K562 (cell line): ENCODE results near the gene CSRNP2. TPM values are rescaled to one million over a fixed set of nuclear protein-coding genes. Genes with fewer than 3 reads are reported as not detected.
A peak's percentile ranks its signal among the peaks of the same experiment; 100 is the strongest.

Experiments used
- DEAF1 ChIP-seq: fragments of 450-650 bp; formaldehyde crosslinking; IDR thresholded peaks from 2 replicates; pipeline ENCODE4 v1.4.0; 2020; ENCODE audit warnings: mild to moderate bottlenecking, moderate library complexity
- LCOR ChIP-seq: sonication (generic); formaldehyde crosslinking; IDR thresholded peaks from 2 replicates; pipeline ENCODE4 v1.8.0; 2022; ENCODE audit warnings: mild to moderate bottlenecking, missing genetic modification reagents
- MAX ChIP-seq: sonication (generic); formaldehyde crosslinking; IDR thresholded peaks from 2 replicates; pipeline ENCODE4 v1.9.0; 2022; ENCODE audit warnings: mild to moderate bottlenecking, missing genetic modification reagents
- MYC ChIP-seq, 2 experiments: fragments of 250-450 bp in 1 of 2; sonication (Bioruptor Pico) in 1 of 2; IDR thresholded peaks; 2 replicates each; pipeline versions ENCODE4 v1.5.1 to v1.6.1; 2012 to 2021; ENCODE audit warnings: low read depth in 2 of 2, borderline replicate concordance in 1 of 2, improper control_type of control experiment in 1 of 2, low read length in 1 of 2, mild to moderate bottlenecking in 1 of 2, moderate library complexity in 1 of 2
- NR2C1 ChIP-seq, 2 experiments: fragments of 450-650 bp; IDR thresholded peaks; 2 replicates each; pipeline ENCODE4 v1.6.1; 2017; ENCODE audit warnings: mild to moderate bottlenecking in 2 of 2, antibody characterized with exemption in 1 of 2, inconsistent platforms in 1 of 2, missing compliant biosample characterization in 1 of 2, missing genetic modification characterization in 1 of 2
- ZNF384 ChIP-seq: IDR thresholded peaks from 2 replicates; pipeline ENCODE4 v1.6.1; 2012; ENCODE audit warnings: low read depth, low read length, improper control_type of control experiment
- ZNF41 ChIP-seq: fragments of 250-450 bp; sonication (Bioruptor Pico); conservative IDR thresholded peaks from 2 replicates; pipeline ENCODE4 v1.4.0; 2020; ENCODE audit warnings: mild to moderate bottlenecking
- polyA plus RNA-seq, 8 experiments: library from polyadenylated mRNA; depleted of rRNA in 4 of 8; stranded (reverse) in 5 of 8; unstranded in 3 of 8; fragments of >200 nt; fragmentation: Nextera tagmentation in 2 of 8; fragmentation: Illumina TruSeq in 1 of 8; extraction: Ambion mirVana in 2 of 8; extraction: Trizol in 1 of 8; gene quantifications; 2 replicates each; pipeline versions ENCODE4 v1.2.1 to v1.2.3, GENCODE V29; 2011 to 2014; ENCODE audit warnings: inconsistent platforms in 1 of 8, missing spikeins in 1 of 8
- total RNA-seq, 7 experiments: library from RNA; depleted of rRNA in 6 of 7; stranded (reverse); fragments of >200 nt in 6 of 7; fragmentation: Illumina TruSeq in 2 of 7; extraction: Trizol in 2 of 7; gene quantifications; 2 replicates each; pipeline versions ENCODE4 v1.2.1 to v1.2.3, GENCODE V29; 2011 to 2021; ENCODE audit warnings: low replicate concordance in 1 of 7

The CSRNP2 gene
- total and polyA plus RNA-seq, 9 of the 15 experiments (the other 6 are each of a cell fraction or from before 2014, with no cell fraction given) = 1.6 to 13.9 (median 5.9) TPM

GRCh38 chr12:51028126-51028812 lies 55.1 kb downstream of the CSRNP2 start (continued):
- TF ChIP-seq ZNF41 (CRISPR knock-in tag) (peak; percentile 100), DEAF1 (CRISPR knock-in tag) (peak; percentile 64), LCOR (CRISPR knock-in tag) (0 out of 2 replicates have a peak, but pooled peaks have one; percentile 54), NR2C1 (IDR thresholded peaks at IDR 0.05) (peak; percentile 64; the same call in 1 of the 2 replicates), NR2C1 (tag; IDR thresholded peaks at IDR 0.05) (peak; percentile 73), MAX (CRISPR knock-in tag) (no peak), ZNF384 (peak; percentile 35; the same call in 1 of the 2 replicates), MYC (IDR thresholded peaks at IDR 0.05; ENCODE audit: low read depth, low read length) (peak; percentile 51; the same call in 1 of the 2 replicates), MYC (CRISPR knock-in tag; IDR thresholded peaks at IDR 0.05; ENCODE audit: borderline replicate concordance, low read depth) (no peak)
